Osteocyte (in vitro differentiated cells): Measurements from ENCODE around the gene ATXN1. TPM values are rescaled to one million over a fixed set of nuclear protein-coding genes. Genes with fewer than 3 reads are reported as not detected.
A peak's percentile ranks its signal among the peaks of the same experiment; 100 is the strongest.

Source experiments
- DNase-seq: peaks from one replicate; pipeline ENCODE4 v3.0.0; 2021; ENCODE audit warnings: mixed read lengths; ENCODE audit not compliant: unreplicated experiment; ENCODE audit errors: extremely low spot score
- H3K27ac Mint-ChIP-seq: one replicate; pipeline ENCODE4 v1.8.0; 2021; ENCODE audit warnings: mild to moderate bottlenecking, mixed read lengths; ENCODE audit not compliant: unreplicated experiment
- H3K27me3 Mint-ChIP-seq: one replicate; pipeline ENCODE4 v1.8.0; 2021; ENCODE audit warnings: mixed read lengths; ENCODE audit not compliant: unreplicated experiment
- H3K36me3 Mint-ChIP-seq: one replicate; pipeline ENCODE4 v1.8.0; 2021; ENCODE audit warnings: mixed read lengths; ENCODE audit not compliant: unreplicated experiment
- H3K4me1 Mint-ChIP-seq: one replicate; pipeline ENCODE4 v1.8.0; 2021; ENCODE audit warnings: mixed read lengths; ENCODE audit not compliant: unreplicated experiment
- H3K4me3 Mint-ChIP-seq: one replicate; pipeline ENCODE4 v1.8.0; 2021; ENCODE audit warnings: mild to moderate bottlenecking, moderate library complexity, mixed read lengths; ENCODE audit not compliant: unreplicated experiment
- H3K9me3 Mint-ChIP-seq: one replicate; pipeline ENCODE4 v1.8.0; 2021; ENCODE audit warnings: mixed read lengths; ENCODE audit not compliant: unreplicated experiment
- total RNA-seq: library from RNA; stranded (reverse); gene quantifications from 2 replicates; pipeline ENCODE4 v1.2.1, GENCODE V29; 2021
- TF ChIP-seq, protein P1 (sequence below): fragments of 200-600 bp; sonication (generic); IDR thresholded peaks from 2 replicates; pipeline ENCODE4 v1.5.0; 2021; ENCODE audit warnings: antibody characterized with exemption, mild to moderate bottlenecking, moderate library complexity

Gene ATXN1
- total RNA-seq, 1 donor from 2014 or later, result 54.4 TPM

DNA sequence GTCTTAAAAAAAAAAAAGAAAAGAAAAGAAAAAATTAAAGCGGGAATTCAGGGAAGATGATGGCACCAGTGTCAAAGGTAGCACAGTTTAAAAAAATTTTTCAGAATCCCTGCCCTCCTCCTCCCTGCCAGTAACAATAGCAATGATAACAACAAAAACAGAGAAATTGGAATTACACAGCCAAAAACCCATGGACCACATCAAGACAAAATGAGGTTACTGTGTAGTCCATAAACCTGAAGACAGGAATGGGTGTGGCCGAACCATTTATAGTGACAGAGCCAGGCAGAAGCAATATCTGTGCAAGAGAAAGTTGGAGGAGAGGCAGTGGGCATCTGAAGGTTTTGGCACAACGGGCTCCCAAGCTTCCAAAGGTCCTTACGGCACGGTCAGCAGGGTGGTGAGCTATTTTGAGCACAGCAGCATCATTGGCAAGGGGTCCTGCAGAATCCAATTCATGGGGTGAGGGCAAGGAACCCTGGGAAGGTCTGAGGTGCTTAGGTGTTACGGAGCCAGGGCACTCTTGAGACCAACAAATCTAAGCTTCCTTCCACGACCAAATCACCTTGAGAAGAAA lies 320.5 kb downstream of the ATXN1 start:
- Mint-ChIP-seq H3K4me1 (peaks cover 22% of the 10 kb centered on the region), H3K27me3 (no peaks in the 10 kb centered on the region), H3K4me3 (no peak overlapping the region), H3K9me3 (no peaks in the 10 kb centered on the region), H3K36me3 (peaks cover 10% of the 10 kb centered on the region), H3K27ac (peak overlapping the region; percentile 38)
- DNase-seq, result no peak
- TF ChIP-seq, protein P1, sequence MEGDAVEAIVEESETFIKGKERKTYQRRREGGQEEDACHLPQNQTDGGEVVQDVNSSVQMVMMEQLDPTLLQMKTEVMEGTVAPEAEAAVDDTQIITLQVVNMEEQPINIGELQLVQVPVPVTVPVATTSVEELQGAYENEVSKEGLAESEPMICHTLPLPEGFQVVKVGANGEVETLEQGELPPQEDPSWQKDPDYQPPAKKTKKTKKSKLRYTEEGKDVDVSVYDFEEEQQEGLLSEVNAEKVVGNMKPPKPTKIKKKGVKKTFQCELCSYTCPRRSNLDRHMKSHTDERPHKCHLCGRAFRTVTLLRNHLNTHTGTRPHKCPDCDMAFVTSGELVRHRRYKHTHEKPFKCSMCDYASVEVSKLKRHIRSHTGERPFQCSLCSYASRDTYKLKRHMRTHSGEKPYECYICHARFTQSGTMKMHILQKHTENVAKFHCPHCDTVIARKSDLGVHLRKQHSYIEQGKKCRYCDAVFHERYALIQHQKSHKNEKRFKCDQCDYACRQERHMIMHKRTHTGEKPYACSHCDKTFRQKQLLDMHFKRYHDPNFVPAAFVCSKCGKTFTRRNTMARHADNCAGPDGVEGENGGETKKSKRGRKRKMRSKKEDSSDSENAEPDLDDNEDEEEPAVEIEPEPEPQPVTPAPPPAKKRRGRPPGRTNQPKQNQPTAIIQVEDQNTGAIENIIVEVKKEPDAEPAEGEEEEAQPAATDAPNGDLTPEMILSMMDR, result no peak

DNA sequence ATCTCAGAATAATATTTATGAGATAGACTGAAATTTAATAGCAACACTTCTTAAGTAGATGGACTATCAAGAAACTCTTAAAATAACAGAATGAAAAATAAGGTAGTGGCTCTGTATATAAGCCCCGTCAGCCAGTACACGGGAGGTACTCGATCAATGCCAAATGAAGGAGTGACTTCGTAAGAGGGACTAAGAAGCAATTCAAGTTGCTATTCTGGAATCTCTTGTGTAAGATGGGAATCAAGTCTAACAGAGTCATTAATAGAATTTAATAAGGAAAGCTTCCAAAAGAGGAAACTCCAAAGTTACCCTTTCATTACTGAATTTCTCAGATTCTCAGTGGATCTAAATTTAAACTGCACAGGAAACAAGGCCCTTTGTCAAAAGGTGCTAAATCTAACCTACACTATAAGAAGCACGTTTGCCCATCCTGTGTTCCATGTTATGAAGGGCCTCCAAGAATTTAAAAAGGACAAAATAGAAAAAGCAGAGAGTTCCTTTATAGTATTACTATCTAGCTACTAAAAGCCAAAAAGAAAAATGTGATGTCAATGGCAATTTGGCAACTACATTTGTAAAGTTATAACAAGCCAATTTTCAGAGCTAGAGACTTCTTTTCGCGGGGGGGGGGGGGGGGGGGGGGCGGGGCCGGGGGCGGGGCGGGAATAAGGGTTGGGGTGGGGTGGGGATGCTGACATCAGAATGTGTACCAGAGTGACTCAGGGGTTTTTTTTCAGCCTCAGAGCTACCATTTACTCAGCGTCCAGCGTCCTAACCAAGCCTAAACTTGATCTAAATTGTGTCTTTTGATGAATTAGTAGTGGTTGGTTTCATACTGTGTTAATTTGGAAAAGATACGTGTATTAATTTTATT lies 322.3 kb downstream of the ATXN1 start:
- TF ChIP-seq, protein P1, result no peak
- H3K36me3 Mint-ChIP-seq, result peaks cover 18% of the 10 kb centered on the region
- no peaks in the 10 kb centered on the region for H3K27me3 Mint-ChIP-seq
- DNase-seq, result no peak
- peak overlapping the region; percentile 27 for H3K27ac Mint-ChIP-seq
- peaks cover 4% of the 10 kb centered on the region for H3K9me3 Mint-ChIP-seq
- H3K4me3 Mint-ChIP-seq, result no peak overlapping the region
- H3K4me1 Mint-ChIP-seq, result peaks cover 29% of the 10 kb centered on the region

DNA sequence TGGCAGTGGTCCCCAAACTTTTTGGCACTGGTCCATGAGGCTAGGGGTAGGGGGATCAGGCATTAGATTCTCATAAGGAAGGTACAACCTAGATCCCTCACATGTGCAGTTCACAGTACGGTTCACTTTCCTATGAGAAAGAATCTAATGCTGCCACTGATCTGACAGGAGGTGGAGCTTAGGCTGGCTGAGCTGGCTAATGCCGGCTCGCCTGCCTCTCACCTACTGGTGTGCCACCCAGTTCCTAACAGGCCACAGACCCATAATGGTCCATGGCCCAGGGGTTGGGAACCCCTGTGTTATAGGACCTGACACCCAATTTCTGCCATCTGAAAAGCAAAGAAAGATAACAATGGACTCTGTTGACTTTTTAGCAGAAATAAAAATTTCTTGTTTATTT lies 323.3 kb downstream of the ATXN1 start:
- Mint-ChIP-seq H3K27ac (no peak overlapping the region), H3K27me3 (no peaks in the 10 kb centered on the region), H3K9me3 (peaks cover 4% of the 10 kb centered on the region), H3K4me1 (peaks cover 37% of the 10 kb centered on the region), H3K4me3 (no peak overlapping the region), H3K36me3 (peaks cover 18% of the 10 kb centered on the region)
- TF ChIP-seq, protein P1, result no peak
- no peak for DNase-seq

DNA sequence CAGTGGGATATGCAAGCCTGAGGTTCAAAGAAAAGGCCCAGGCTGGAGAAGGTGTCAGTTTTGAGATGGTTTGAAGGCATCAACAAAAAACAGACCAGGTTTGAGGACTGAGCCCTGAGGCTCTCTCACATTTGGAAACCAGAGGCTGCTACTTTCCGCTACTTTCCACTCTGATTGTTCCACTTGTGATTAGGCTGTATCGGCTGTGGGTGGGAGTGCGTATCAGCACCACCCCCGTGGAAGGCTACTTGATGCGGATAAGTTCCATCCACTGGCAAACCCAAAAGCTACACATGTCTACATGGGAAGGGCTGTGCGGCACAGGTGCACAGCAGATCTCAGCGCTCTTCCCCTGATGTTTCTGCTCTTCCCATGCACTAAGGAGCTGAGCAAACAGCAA lies 324.2 kb downstream of the ATXN1 start:
- no peaks in the 10 kb centered on the region for H3K27me3 Mint-ChIP-seq
- H3K36me3 Mint-ChIP-seq, result peaks cover 15% of the 10 kb centered on the region
- TF ChIP-seq, protein P1, result no peak
- no peak overlapping the region for H3K27ac Mint-ChIP-seq
- no peak for DNase-seq
- peaks cover 45% of the 10 kb centered on the region for H3K4me1 Mint-ChIP-seq
- H3K4me3 Mint-ChIP-seq, result no peak overlapping the region
- peaks cover 4% of the 10 kb centered on the region for H3K9me3 Mint-ChIP-seq

DNA sequence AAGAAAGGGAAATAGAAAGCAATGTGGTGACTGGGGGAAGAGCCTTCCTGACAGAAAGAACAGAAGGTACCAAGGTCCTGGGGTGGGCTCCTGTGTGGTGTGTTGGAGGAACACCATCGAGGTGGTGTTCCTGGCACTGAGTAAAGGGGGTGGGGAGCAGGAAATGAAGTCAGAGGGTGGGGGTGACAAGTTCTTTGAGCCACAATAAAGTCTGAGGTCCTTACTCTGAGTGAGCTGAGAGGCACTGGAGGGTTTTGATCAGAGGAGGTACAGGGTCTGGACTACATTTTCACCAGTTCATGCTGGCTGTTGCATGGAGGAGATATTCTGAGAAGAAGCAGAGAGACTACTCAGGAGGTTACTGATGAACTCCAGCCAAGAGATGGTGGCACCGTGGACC lies 324.7 kb downstream of the ATXN1 start:
- Mint-ChIP-seq H3K4me3 (no peak overlapping the region), H3K9me3 (peaks cover 4% of the 10 kb centered on the region), H3K36me3 (peaks cover 15% of the 10 kb centered on the region), H3K27ac (no peak overlapping the region), H3K27me3 (no peaks in the 10 kb centered on the region), H3K4me1 (peaks cover 49% of the 10 kb centered on the region)
- TF ChIP-seq, protein P1, result no peak
- no peak for DNase-seq
